ENCODE results near the gene DMAC2.

- TF ChIP-seq CTCF (conservative IDR thresholded peaks at IDR 0.05 in 1 of 2, IDR thresholded peaks at IDR 0.05 in 1 of 2; ENCODE audit: extremely low read depth in 1 of 2, insufficient read depth in 1 of 2, low read depth in 1 of 2, low read length in 2 of 2) (no peak), EZH2 (IDR thresholded peaks at IDR 0.05; ENCODE audit: borderline replicate concordance, low read length) (no peak)
These were observed 30.4 kb downstream of the DMAC2 start for GRCh38 chr19:41409288-41409687.
